Heart left ventricle (tissue), 16 donors: ENCODE data around the gene PCDHGA1. TPM values are rescaled to one million over a fixed set of nuclear protein-coding genes. Genes with fewer than 3 reads are reported as not detected.
A peak's percentile ranks its signal among the peaks of the same experiment; 100 is the strongest.

ENCODE experiments used
- ATAC-seq, 4 donors: fragments of 200-7000 bp; cut with Tn5 transposase; one replicate each; pipeline ENCODE4 v1.9.1; 2020 to 2022; ENCODE audit warnings: moderate library complexity in 4 of 4, mild to moderate bottlenecking in 3 of 4, moderate number of reproducible peaks in 1 of 4
- DNase-seq, 5 donors: peaks; one replicate each; pipeline ENCODE4 v3.0.0-alpha.2; 2020
- H3K27ac ChIP-seq, 12 donors: fragments of 200-600 bp; sonication (generic) in 4 of 12; one replicate each; pipeline versions ENCODE4 v1.5.0 to v1.8.0; 2016 to 2022; ENCODE audit warnings: mild to moderate bottlenecking in 2 of 12
- H3K27me3 ChIP-seq, 9 donors: fragments of 200-600 bp; sonication (generic) in 2 of 9; one replicate each; pipeline versions ENCODE4 v1.5.1 to v1.8.0; 2016 to 2022; ENCODE audit warnings: mild to moderate bottlenecking in 3 of 9
- H3K36me3 ChIP-seq, 9 donors: fragments of 200-600 bp; sonication (generic) in 2 of 9; one replicate each; pipeline versions ENCODE4 v1.5.0 to v1.8.0; 2018 to 2022; ENCODE audit warnings: mild to moderate bottlenecking in 2 of 9
- H3K4me1 ChIP-seq, 12 donors: fragments of 200-600 bp; sonication (generic) in 4 of 12; one replicate each; pipeline versions ENCODE4 v1.5.0 to v1.8.0; 2016 to 2022; ENCODE audit warnings: mild to moderate bottlenecking in 3 of 12
- H3K4me3 ChIP-seq, 12 donors: fragments of 200-600 bp; sonication (generic) in 4 of 12; one replicate each; pipeline versions ENCODE4 v1.5.0 to v1.8.0; 2017 to 2022; ENCODE audit warnings: mild to moderate bottlenecking in 9 of 12, moderate library complexity in 4 of 12
- H3K9me3 ChIP-seq, 12 donors: fragments of 200-600 bp; sonication (generic) in 4 of 12; one replicate each; pipeline versions ENCODE4 v1.5.0 to v1.8.0; 2016 to 2022; ENCODE audit warnings: mild to moderate bottlenecking in 1 of 12
- CTCF ChIP-seq, 12 donors: fragments of 200-600 bp; sonication (generic) in 4 of 12; IDR thresholded peaks; one replicate each; pipeline versions ENCODE4 v1.5.0 to v1.8.0; 2018 to 2022; ENCODE audit warnings: antibody characterized with exemption in 12 of 12, mild to moderate bottlenecking in 5 of 12
- POLR2A ChIP-seq, 2 donors: fragments of 450-650 bp; IDR thresholded peaks; one replicate each; pipeline ENCODE4 v1.6.1; 2017; ENCODE audit warnings: antibody characterized with exemption in 2 of 2, mild to moderate bottlenecking in 2 of 2, moderate library complexity in 2 of 2
- WGBS, 4 donors: extraction: QIAGEN DNeasy Blood & Tissue Kit in 2 of 4; methylation state at CpG; one replicate each; pipeline versions ENCODE4 v1.1.5 to v1.1.7; 2013 to 2018; 5-methylcytosine and 5-hydroxymethylcytosine counted together
- intact Hi-C, 10 donors: fragments of 100-400 bp; cut with DNase I; formaldehyde crosslinking; loops; one replicate each; pipeline versions ENCODE4 v1.11.1 to v1.14.2; 2022
- polyA plus RNA-seq, 2 donors: library from polyadenylated mRNA; stranded (reverse); fragments of 200-250 nt; gene quantifications; one replicate each; pipeline ENCODE4 v1.2.3, GENCODE V29; 2013
- total RNA-seq, 9 donors: library from RNA; depleted of rRNA in 2 of 9; stranded (reverse); fragments of >200 nt in 2 of 9; fragmentation: NEBNext Ultra II Directional in 3 of 9; extraction: Animal tissue kit (Norgen Biotek cat#: 25700) in 3 of 9; gene quantifications; one replicate each; pipeline versions ENCODE4 v1.1.0 to v1.2.4, GENCODE V29; 2016 to 2023
- donor health status: ischemic (EF 13 %, LVEDD 7.1; RV severe dilation, severe dysfunction).
- donor health status: healthy with polysubstance abuse.
- donor health status: DM: no; HTN: yes; CAD: no.
- donor health status: DM: no; HTN: no; CAD: no.
- donor health status: ischemic (EF 25% LVEDD 6.9; RV normal size, moderate dysfunction).
- donor health status: ischemic (EF 25% LVEDD 5.7; RV mildly dilated, moderate dysfunction).
- donor health status: healthy.
- donor health status: DM: yes; HTN: yes; CAD: no.
- donor health status: ischemic (EF 35%, LVEDD 5.7; RV mildly dilated, moderate dysfunction).
- donor health status: nonischemic (EF 11% LVEDD 7.7; RV severe dilation, severe dysfunction).
- donor health status: DM: yes; HTN: yes; CAD: no.
- donor health status: PGD.
- donor health status: ischemic (EF 29% LVEDD 5.4; RV normal size, mild dysfunction).
- donor health status: nonischemic (EF 23%, LVEDD 6.1; RV moderate dilation, normal function).

Gene PCDHGA1
- total and polyA plus RNA-seq, 11 donors: 1.3 to 4.9 (median 3.1) TPM

- peaks cover 3 to 55% (median 35%) of the 10 kb centered on the region in 12 donors for H3K4me1 ChIP-seq
- ATAC-seq (no peak), DNase-seq (no peak)
- H3K4me3 ChIP-seq: peak overlapping the region in 5 of 12 donors; percentile 6 to 31 (median 24)
- TF ChIP-seq POLR2A (IDR thresholded peaks at IDR 0.05): no peak
- TF ChIP-seq CTCF (IDR thresholded peaks at IDR 0.05): no peak
- H3K27ac ChIP-seq: peak overlapping the region; percentile 77 to 94 (median 88)
- H3K36me3 ChIP-seq: peaks cover 0 to 42% (median 5%) of the 10 kb centered on the region in 9 donors
- H3K27me3 ChIP-seq: no peaks in the 10 kb centered on the region
- intact Hi-C loops: loop anchor here (2.0 to 10.0 kb wide), 26 partner anchors 33 to 478 kb away; partner anchors contain the start of genes PCDHB15 (in 7 of the 10), TAF7 (in 6 of the 10), PCDHGA2 (in 4 of the 10) and PCDHB2 (in 3 of the 10)
- no peaks in the 10 kb centered on the region for H3K9me3 ChIP-seq
These were observed 229.8 kb downstream of the PCDHGA1 start for GRCh38 chr5:141560151-141560550.

- H3K4me3 ChIP-seq: peak overlapping the region in 6 of 12 donors; percentile 6 to 31 (median 18)
- ATAC-seq (peak; percentile 81 to 88 (median 84)), DNase-seq (peak; percentile 74 to 92 (median 89))
- peak in 1 of 2 donors; percentile 45 for TF ChIP-seq POLR2A (IDR thresholded peaks at IDR 0.05)
- TF ChIP-seq CTCF (IDR thresholded peaks at IDR 0.05): peak; percentile 73 to 97 (median 89)
- intact Hi-C loops: loop anchor here (2.0 to 10.0 kb wide), 26 partner anchors 34 to 479 kb away; partner anchors contain the start of genes PCDHB15 (in 7 of the 10), TAF7 (in 6 of the 10), PCDHGA2 (in 4 of the 10) and PCDHB2 (in 3 of the 10)
- no peaks in the 10 kb centered on the region for H3K27me3 ChIP-seq
- 14 to 19% (median 15%) methylated on average over 9 of the region's 9 CpGs for WGBS, 4 donors
- peaks cover 0 to 50% (median 12%) of the 10 kb centered on the region in 9 donors for H3K36me3 ChIP-seq
- peaks cover 3 to 55% (median 35%) of the 10 kb centered on the region in 12 donors for H3K4me1 ChIP-seq
- H3K9me3 ChIP-seq: no peaks in the 10 kb centered on the region
- H3K27ac ChIP-seq: peak overlapping the region; percentile 77 to 94 (median 88)
These were observed 230.6 kb downstream of the PCDHGA1 start for GRCh38 chr5:141560725-141561483.

Other genes with a start within 250 kb of the PCDHGA1 start
Only the 30 nearest of the 38 such genes appear.
- 1 to 10 TPM in 8 of 9 donors, under 1 TPM in 1; 0.63 to 3.8 (median 1.5) TPM for gene PCDHB8, start 152.7 kb upstream of the PCDHGA1 start, total RNA-seq
- under 1 TPM; 0.23 to 0.51 TPM for gene PCDHB8, start 152.7 kb upstream of the PCDHGA1 start, polyA plus RNA-seq
- gene PCDHB16, start 148.1 kb upstream of the PCDHGA1 start, total RNA-seq: 1 to 10 TPM; 1.1 to 3.9 (median 2.2) TPM
- gene PCDHB16, start 148.1 kb upstream of the PCDHGA1 start, polyA plus RNA-seq: under 1 TPM; 0.76 to 0.80 TPM
- 1 to 10 TPM in 4 of 9 donors, under 1 TPM in 5; 0.62 to 1.6 (median 0.99) TPM for gene PCDHB9, start 143.4 kb upstream of the PCDHGA1 start, total RNA-seq
- gene PCDHB9, start 143.4 kb upstream of the PCDHGA1 start, polyA plus RNA-seq: under 1 TPM; 0.30 to 0.35 TPM
- 1 to 10 TPM in 4 of 9 donors, under 1 TPM in 5; 0.35 to 1.4 (median 0.91) TPM for gene PCDHB10, start 138.2 kb upstream of the PCDHGA1 start, total RNA-seq
- gene PCDHB10, start 138.2 kb upstream of the PCDHGA1 start, polyA plus RNA-seq: under 1 TPM; 0.28 to 0.34 TPM
- gene PCDHB11, start 130.9 kb upstream of the PCDHGA1 start, total RNA-seq: 1 to 10 TPM in 7 of 9 donors, under 1 TPM in 2; 0.61 to 2.8 (median 1.4) TPM
- under 1 TPM; 0.23 to 0.28 TPM for gene PCDHB11, start 130.9 kb upstream of the PCDHGA1 start, polyA plus RNA-seq
- 1 to 10 TPM in 5 of 9 donors, under 1 TPM in 4; 0.37 to 2.4 (median 1.2) TPM for gene PCDHB12, start 121.8 kb upstream of the PCDHGA1 start, total RNA-seq
- under 1 TPM; 0.27 to 0.58 TPM for gene PCDHB12, start 121.8 kb upstream of the PCDHGA1 start, polyA plus RNA-seq
- gene PCDHB13, start 116.6 kb upstream of the PCDHGA1 start, total RNA-seq: 1 to 10 TPM; 2.5 to 5.9 (median 3.6) TPM
- 1 to 10 TPM in 1 of 2 donors, under 1 TPM in 1; 0.99 to 1.5 TPM for gene PCDHB13, start 116.6 kb upstream of the PCDHGA1 start, polyA plus RNA-seq
- gene PCDHB14, start 107.2 kb upstream of the PCDHGA1 start, total RNA-seq: 1 to 10 TPM; 2.6 to 6.1 (median 4.3) TPM
- gene PCDHB14, start 107.2 kb upstream of the PCDHGA1 start, polyA plus RNA-seq: 1 to 10 TPM in 1 of 2 donors, under 1 TPM in 1; 0.91 to 1.7 TPM
- 1 to 10 TPM; 3.7 to 7.5 (median 4.5) TPM for gene PCDHB15, start 85.1 kb upstream of the PCDHGA1 start, total RNA-seq
- gene PCDHB15, start 85.1 kb upstream of the PCDHGA1 start, polyA plus RNA-seq: 1 to 10 TPM; 1.6 to 2.8 TPM
- not detected for gene SLC25A2, start 26.5 kb upstream of the PCDHGA1 start, total RNA-seq
- gene SLC25A2, start 26.5 kb upstream of the PCDHGA1 start, polyA plus RNA-seq: not detected
- gene TAF7, start 9.7 kb upstream of the PCDHGA1 start, total RNA-seq: 100 to 1,000 TPM in 4 of 9 donors, 10 to 100 TPM in 5; 73.9 to 107 (median 99.9) TPM
- gene TAF7, start 9.7 kb upstream of the PCDHGA1 start, polyA plus RNA-seq: 100 to 1,000 TPM in 1 of 2 donors, 10 to 100 TPM in 1; 47.2 to 159 TPM
- gene PCDHGA2, start 8.2 kb downstream of the PCDHGA1 start, total RNA-seq: 10 to 100 TPM in 6 of 9 donors, 1 to 10 TPM in 3; 5.8 to 15.1 (median 10.7) TPM
- 1 to 10 TPM; 2.7 to 3.6 TPM for gene PCDHGA2, start 8.2 kb downstream of the PCDHGA1 start, polyA plus RNA-seq
- 10 to 100 TPM in 8 of 9 donors, 1 to 10 TPM in 1; 7.6 to 27.2 (median 14.7) TPM for gene PCDHGA3, start 13.3 kb downstream of the PCDHGA1 start, total RNA-seq
- gene PCDHGA3, start 13.3 kb downstream of the PCDHGA1 start, polyA plus RNA-seq: 1 to 10 TPM; 3.5 to 5.9 TPM
- 10 to 100 TPM in 4 of 9 donors, 1 to 10 TPM in 5; 4.4 to 11.9 (median 8.6) TPM for gene PCDHGB1, start 19.6 kb downstream of the PCDHGA1 start, total RNA-seq
- 1 to 10 TPM in 1 of 2 donors, under 1 TPM in 1; 0.85 to 5.9 TPM for gene PCDHGB1, start 19.6 kb downstream of the PCDHGA1 start, polyA plus RNA-seq
- 10 to 100 TPM in 5 of 9 donors, 1 to 10 TPM in 4; 5.1 to 13.7 (median 11.0) TPM for gene PCDHGA4, start 24.5 kb downstream of the PCDHGA1 start, total RNA-seq
- 1 to 10 TPM; 2.5 to 5.1 TPM for gene PCDHGA4, start 24.5 kb downstream of the PCDHGA1 start, polyA plus RNA-seq
- gene PCDHGB2, start 29.5 kb downstream of the PCDHGA1 start, total RNA-seq: 10 to 100 TPM in 5 of 9 donors, 1 to 10 TPM in 4; 4.4 to 13.8 (median 10.4) TPM
- gene PCDHGB2, start 29.5 kb downstream of the PCDHGA1 start, polyA plus RNA-seq: 1 to 10 TPM; 2.1 to 3.9 TPM
- gene PCDHGA5, start 33.6 kb downstream of the PCDHGA1 start, total RNA-seq: 1 to 10 TPM; 2.9 to 9.6 (median 7.2) TPM
- 1 to 10 TPM; 1.5 to 4.4 TPM for gene PCDHGA5, start 33.6 kb downstream of the PCDHGA1 start, polyA plus RNA-seq
- 10 to 100 TPM in 4 of 9 donors, 1 to 10 TPM in 5; 4.0 to 14.9 (median 9.8) TPM for gene PCDHGB3, start 39.7 kb downstream of the PCDHGA1 start, total RNA-seq
- 1 to 10 TPM; 1.7 to 5.4 TPM for gene PCDHGB3, start 39.7 kb downstream of the PCDHGA1 start, polyA plus RNA-seq
- gene PCDHGA6, start 43.4 kb downstream of the PCDHGA1 start, total RNA-seq: 10 to 100 TPM in 1 of 9 donors, 1 to 10 TPM in 8; 3.6 to 10.3 (median 7.7) TPM
- gene PCDHGA6, start 43.4 kb downstream of the PCDHGA1 start, polyA plus RNA-seq: 1 to 10 TPM; 2.2 to 6.7 TPM
- gene PCDHGA7, start 52.2 kb downstream of the PCDHGA1 start, total RNA-seq: 10 to 100 TPM in 2 of 9 donors, 1 to 10 TPM in 7; 4.4 to 14.1 (median 7.6) TPM
- 1 to 10 TPM; 1.4 to 5.1 TPM for gene PCDHGA7, start 52.2 kb downstream of the PCDHGA1 start, polyA plus RNA-seq
- gene PCDHGB4, start 57.2 kb downstream of the PCDHGA1 start, total RNA-seq: 10 to 100 TPM in 2 of 9 donors, 1 to 10 TPM in 7; 4.5 to 11.9 (median 7.3) TPM
- gene PCDHGB4, start 57.2 kb downstream of the PCDHGA1 start, polyA plus RNA-seq: 1 to 10 TPM; 2.0 to 3.8 TPM
- gene PCDHGA8, start 62.1 kb downstream of the PCDHGA1 start, total RNA-seq: 10 to 100 TPM in 3 of 9 donors, 1 to 10 TPM in 6; 4.7 to 14.6 (median 8.1) TPM
- 1 to 10 TPM in 1 of 2 donors, under 1 TPM in 1; 0.76 to 3.8 TPM for gene PCDHGA8, start 62.1 kb downstream of the PCDHGA1 start, polyA plus RNA-seq
- gene PCDHGB5, start 67.4 kb downstream of the PCDHGA1 start, total RNA-seq: 10 to 100 TPM in 3 of 9 donors, 1 to 10 TPM in 6; 5.9 to 15.5 (median 9.9) TPM
- 1 to 10 TPM; 4.4 to 5.1 TPM for gene PCDHGB5, start 67.4 kb downstream of the PCDHGA1 start, polyA plus RNA-seq
- 1 to 10 TPM; 2.3 to 9.6 (median 5.3) TPM for gene PCDHGA9, start 72.3 kb downstream of the PCDHGA1 start, total RNA-seq
- 1 to 10 TPM; 1.3 to 5.5 TPM for gene PCDHGA9, start 72.3 kb downstream of the PCDHGA1 start, polyA plus RNA-seq
- 10 to 100 TPM in 1 of 9 donors, 1 to 10 TPM in 8; 4.1 to 10.4 (median 6.5) TPM for gene PCDHGB6, start 77.5 kb downstream of the PCDHGA1 start, total RNA-seq
- 1 to 10 TPM; 2.3 to 4.5 TPM for gene PCDHGB6, start 77.5 kb downstream of the PCDHGA1 start, polyA plus RNA-seq
- gene PCDHGA10, start 82.5 kb downstream of the PCDHGA1 start, total RNA-seq: 10 to 100 TPM in 1 of 9 donors, 1 to 10 TPM in 8; 3.3 to 11.3 (median 6.1) TPM
- gene PCDHGA10, start 82.5 kb downstream of the PCDHGA1 start, polyA plus RNA-seq: 1 to 10 TPM; 1.1 to 3.1 TPM
- gene PCDHGB7, start 87.2 kb downstream of the PCDHGA1 start, total RNA-seq: 10 to 100 TPM in 5 of 9 donors, 1 to 10 TPM in 4; 5.1 to 15.0 (median 11.1) TPM
- 1 to 10 TPM; 3.3 to 4.8 TPM for gene PCDHGB7, start 87.2 kb downstream of the PCDHGA1 start, polyA plus RNA-seq
- gene PCDHGA11, start 90.5 kb downstream of the PCDHGA1 start, total RNA-seq: 1 to 10 TPM; 2.8 to 9.0 (median 5.3) TPM
- 1 to 10 TPM; 1.8 to 5.0 TPM for gene PCDHGA11, start 90.5 kb downstream of the PCDHGA1 start, polyA plus RNA-seq
- 10 to 100 TPM in 1 of 9 donors, 1 to 10 TPM in 8; 3.2 to 15.5 (median 7.3) TPM for gene PCDHGA12, start 100.0 kb downstream of the PCDHGA1 start, total RNA-seq
- 1 to 10 TPM; 3.2 to 5.0 TPM for gene PCDHGA12, start 100.0 kb downstream of the PCDHGA1 start, polyA plus RNA-seq
- gene PCDHGC3, start 145.5 kb downstream of the PCDHGA1 start, total RNA-seq: 10 to 100 TPM; 12.3 to 32.5 (median 18.4) TPM
- gene PCDHGC3, start 145.5 kb downstream of the PCDHGA1 start, polyA plus RNA-seq: 10 to 100 TPM; 23.3 to 34.8 TPM